Uterus (tissue), 4 donors: ENCODE measurements around the gene HTR4. TPM values are rescaled to one million over a fixed set of nuclear protein-coding genes. Genes with fewer than 3 reads are reported as not detected.

Source experiments
- DNase-seq, 2 donors: peaks; one replicate each; pipeline ENCODE4 v3.0.0-alpha.2; 2019 to 2020
- H3K27ac ChIP-seq, 2 donors: fragments of 200-600 bp; sonication (generic); 1 replicate in 1 of 2; 2 replicates in 1 of 2; pipeline ENCODE4 v1.5.1; 2016 to 2018
- H3K27me3 ChIP-seq, 2 donors: fragments of 200-600 bp; sonication (generic); one replicate each; pipeline ENCODE4 v1.5.1; 2018 to 2019; ENCODE audit warnings: control low read depth in 1 of 2
- H3K36me3 ChIP-seq, 2 donors: fragments of 200-600 bp; sonication (generic); one replicate each; pipeline ENCODE4 v1.5.1; 2019; ENCODE audit warnings: control low read depth in 1 of 2
- H3K4me1 ChIP-seq, 2 donors: fragments of 200-600 bp; sonication (generic); one replicate each; pipeline ENCODE4 v1.5.1; 2018 to 2019; ENCODE audit warnings: control low read depth in 1 of 2
- H3K4me3 ChIP-seq, 2 donors: fragments of 200-600 bp; sonication (generic); 1 replicate in 1 of 2; 2 replicates in 1 of 2; pipeline ENCODE4 v1.5.1; 2018 to 2019; ENCODE audit warnings: mild to moderate bottlenecking in 1 of 2
- H3K9me3 ChIP-seq, 2 donors: fragments of 200-600 bp; sonication (generic); one replicate each; pipeline ENCODE4 v1.5.1; 2019; ENCODE audit warnings: control low read depth in 1 of 2
- CTCF ChIP-seq, 4 experiments: fragments of 200-600 bp in 2 of 4; fragments of 450-650 bp in 2 of 4; sonication (generic) in 2 of 4; IDR thresholded peaks; one replicate each; pipeline ENCODE4 v1.5.1; 2016 to 2019; ENCODE audit warnings: antibody characterized with exemption in 4 of 4, mild to moderate bottlenecking in 2 of 4, moderate library complexity in 1 of 4
- POLR2A ChIP-seq, 2 donors: fragments of 450-650 bp; IDR thresholded peaks; one replicate each; pipeline ENCODE4 v1.6.1; 2016; ENCODE audit warnings: antibody characterized with exemption in 2 of 2, mild to moderate bottlenecking in 1 of 2, moderate library complexity in 1 of 2
- intact Hi-C: fragments of 100-400 bp; cut with DNase I; formaldehyde crosslinking; loops from one replicate; pipeline ENCODE4 v1.15.1; 2023; ENCODE audit warnings: low total_unique reads
- total RNA-seq, 4 donors: library from RNA; depleted of rRNA in 3 of 4; stranded (reverse); fragments of >200 nt in 3 of 4; gene quantifications; one replicate each; pipeline versions ENCODE4 v1.1.0 to v1.2.4, GENCODE V29; 2014 to 2023
- donor health status: DM: yes; HTN: yes; CAD: no.

The HTR4 gene
- total RNA-seq, 4 donors from 2014 or later = 0.26 to 0.40 TPM; not detected in 2

- H3K36me3 ChIP-seq = no peaks in the 10 kb centered on the region
- TF ChIP-seq POLR2A (IDR thresholded peaks at IDR 0.05) (no peak), CTCF (IDR thresholded peaks at IDR 0.05) (no peak)
- no peak overlapping the region for H3K4me3 ChIP-seq
- no peak overlapping the region for H3K27ac ChIP-seq
- no peaks in the 10 kb centered on the region for H3K9me3 ChIP-seq
- intact Hi-C loops = no loop called here
- H3K4me1 ChIP-seq = no peaks in the 10 kb centered on the region
- no peaks in the 10 kb centered on the region for H3K27me3 ChIP-seq
- no peak for DNase-seq
Measured at GRCh38 chr5:148645527-148645926, 8.8 kb downstream of the HTR4 start.

GRCh38 chr5:148641735-148642134 is 12.6 kb downstream of the HTR4 start:
- no peaks in the 10 kb centered on the region for H3K4me1 ChIP-seq
- intact Hi-C loops = no loop called here
- no peak for DNase-seq
- no peaks in the 10 kb centered on the region for H3K27me3 ChIP-seq
- no peak overlapping the region for H3K27ac ChIP-seq
- TF ChIP-seq CTCF (IDR thresholded peaks at IDR 0.05) (no peak), POLR2A (IDR thresholded peaks at IDR 0.05) (no peak)
- H3K9me3 ChIP-seq = no peaks in the 10 kb centered on the region
- H3K36me3 ChIP-seq = no peaks in the 10 kb centered on the region
- no peak overlapping the region for H3K4me3 ChIP-seq

GRCh38 chr5:148640471-148640870 is 13.9 kb downstream of the HTR4 start:
- TF ChIP-seq CTCF (IDR thresholded peaks at IDR 0.05) (no peak), POLR2A (IDR thresholded peaks at IDR 0.05) (no peak)
- Histone ChIP-seq H3K36me3 (no peaks in the 10 kb centered on the region), H3K9me3 (no peaks in the 10 kb centered on the region), H3K27me3 (no peaks in the 10 kb centered on the region), H3K4me1 (no peaks in the 10 kb centered on the region), H3K4me3 (no peak overlapping the region), H3K27ac (no peak overlapping the region)
- no peak for DNase-seq
- intact Hi-C loops = no loop called here

- TF ChIP-seq POLR2A (IDR thresholded peaks at IDR 0.05) (no peak), CTCF (IDR thresholded peaks at IDR 0.05) (no peak)
- Histone ChIP-seq H3K36me3 (no peaks in the 10 kb centered on the region), H3K9me3 (no peaks in the 10 kb centered on the region), H3K4me1 (no peaks in the 10 kb centered on the region), H3K27ac (no peak overlapping the region), H3K27me3 (no peaks in the 10 kb centered on the region), H3K4me3 (no peak overlapping the region)
- no peak for DNase-seq
- intact Hi-C loops = no loop called here
Measured at GRCh38 chr5:148639081-148639480, 15.2 kb downstream of the HTR4 start.

DNA sequence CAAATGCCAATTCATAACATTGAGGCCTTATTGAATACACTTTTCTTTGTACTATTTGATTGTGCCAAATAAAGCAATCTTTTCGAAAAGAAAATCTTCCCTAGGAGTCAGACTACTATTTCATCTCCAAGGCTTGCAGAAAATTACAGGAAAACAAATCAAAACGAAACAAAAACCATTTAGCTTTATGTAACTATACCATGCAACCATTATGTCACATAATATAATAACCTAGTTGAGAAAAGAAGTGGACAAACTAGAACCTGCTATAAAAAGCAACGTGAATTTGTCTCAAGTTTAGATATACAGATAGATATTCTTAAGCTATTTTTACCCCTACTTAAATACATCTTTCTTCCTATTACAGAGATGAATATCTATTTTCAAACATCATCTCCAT is 18.0 kb downstream of the HTR4 start:
- no peak for DNase-seq
- Histone ChIP-seq H3K9me3 (no peaks in the 10 kb centered on the region), H3K4me3 (no peak overlapping the region), H3K27ac (no peak overlapping the region), H3K36me3 (no peaks in the 10 kb centered on the region), H3K4me1 (no peaks in the 10 kb centered on the region), H3K27me3 (no peaks in the 10 kb centered on the region)
- no peak for TF ChIP-seq POLR2A (IDR thresholded peaks at IDR 0.05)
- TF ChIP-seq CTCF (IDR thresholded peaks at IDR 0.05) = no peak
- intact Hi-C loops = no loop called here
